HS-5 (cell line): ENCODE results near the gene ARHGEF39.

Experiments used
- DNase-seq: peaks from one replicate; pipeline ENCODE4 v3.0.0-alpha.2; 2012; ENCODE audit warnings: low read depth

ARHGEF39 gene

GRCh38 chr9:35674025-35674361, 9.0 kb upstream of the ARHGEF39 start:
- DNase-seq: no peak

- no peak for DNase-seq
These were observed 8.4 kb upstream of the ARHGEF39 start, which contains the start of gene CA9 for GRCh38 chr9:35673132-35674024. CA9 (plus strand) TSS chr9:35673928; CDS start chr9:35673960, 32 bp downstream.

GRCh38 chr9:35669331-35670145, 4.5 kb upstream of the ARHGEF39 start:
- DNase-seq: no peak

- no peak for DNase-seq
These were observed 2.9 kb upstream of the ARHGEF39 start for GRCh38 chr9:35667939-35668338.

GRCh38 chr9:35666549-35666948, 1.6 kb upstream of the ARHGEF39 start:
- no peak for DNase-seq

- DNase-seq: no peak
These were observed 1.1 kb upstream of the ARHGEF39 start for GRCh38 chr9:35666045-35666444.

GRCh38 chr9:35665471-35665818, 450 bp upstream of the ARHGEF39 start:
- DNase-seq: no peak

GRCh38 chr9:35662437-35662836, 2.6 kb downstream of the ARHGEF39 start:
- no peak for DNase-seq

GRCh38 chr9:35661756-35662350, 3.1 kb downstream of the ARHGEF39 start:
- no peak for DNase-seq

GRCh38 chr9:35660966-35661415, 4.0 kb downstream of the ARHGEF39 start:
- no peak for DNase-seq

GRCh38 chr9:35659340-35659739, 5.7 kb downstream of the ARHGEF39 start:
- no peak for DNase-seq

- no peak for DNase-seq
These were observed 6.1 kb downstream of the ARHGEF39 start for GRCh38 chr9:35658968-35659220.

GRCh38 chr9:35658137-35658967, 6.6 kb downstream of the ARHGEF39 start, which contains the start of gene CCDC107:
CCDC107 (plus strand) TSS chr9:35658292; CDS start chr9:35658380, 88 bp downstream.
- no peak for DNase-seq

GRCh38 chr9:35657546-35658136, 7.4 kb downstream of the ARHGEF39 start, which contains the start of gene RMRP:
RMRP (minus strand) TSS chr9:35658019.
- peak; percentile 99 for DNase-seq

GRCh38 chr9:35656831-35657545, 8.0 kb downstream of the ARHGEF39 start:
- no peak for DNase-seq

GRCh38 chr9:35656348-35656747, 8.6 kb downstream of the ARHGEF39 start:
- no peak for DNase-seq

- DNase-seq: no peak
These were observed 11.4 kb downstream of the ARHGEF39 start for GRCh38 chr9:35653611-35654010.

GRCh38 chr9:35652829-35653209, 12.2 kb downstream of the ARHGEF39 start:
- no peak for DNase-seq

- DNase-seq: peak; percentile 28
These were observed 12.8 kb downstream of the ARHGEF39 start for GRCh38 chr9:35651956-35652828.
